Islet precursor cell (in vitro differentiated cells): ENCODE data around the gene IL19.

Experiments used
- DNase-seq: peaks from one replicate; pipeline ENCODE4 v3.0.0-alpha.2; 2018

IL19 gene

DNA sequence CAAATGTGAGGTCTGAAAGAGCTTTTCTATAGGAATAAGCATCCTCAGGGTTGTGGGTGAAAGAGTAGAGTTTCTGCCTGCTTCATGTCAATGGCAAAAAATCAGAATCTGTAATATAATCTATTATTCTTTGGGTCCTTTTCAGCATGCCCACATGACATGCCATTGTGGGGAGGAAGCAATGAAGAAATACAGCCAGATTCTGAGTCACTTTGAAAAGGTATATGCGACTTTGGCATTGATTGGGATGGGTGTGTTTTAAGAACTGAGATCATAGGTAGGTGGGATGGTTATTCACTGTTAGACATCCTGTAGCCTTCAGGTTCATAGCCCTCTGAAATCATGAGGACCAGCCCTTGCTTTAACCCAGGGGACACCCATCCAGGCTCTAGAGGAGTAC, 96.7 kb downstream of the IL19 start:
- no peak for DNase-seq

DNA sequence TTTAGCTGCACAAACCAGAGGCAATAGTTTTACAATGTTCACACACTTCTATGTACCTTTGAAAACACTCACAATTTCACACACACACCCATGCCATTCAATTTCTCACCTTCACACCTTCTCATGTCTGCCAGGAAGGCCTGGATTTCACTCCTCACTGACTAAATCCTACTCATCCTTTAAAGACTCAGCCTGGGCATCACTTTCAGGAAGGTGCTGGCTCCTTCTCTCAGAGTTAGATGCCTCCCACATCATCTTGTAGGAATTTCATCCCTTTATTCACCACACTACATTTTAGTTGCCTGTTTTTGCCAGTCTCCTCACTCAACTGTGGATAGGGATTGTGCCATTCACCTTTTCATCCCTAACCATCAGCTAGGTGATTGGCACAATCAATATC, 97.1 kb downstream of the IL19 start:
- no peak for DNase-seq

GRCh38 chr1:206868264-206868663, 97.7 kb downstream of the IL19 start:
- no peak for DNase-seq

DNA sequence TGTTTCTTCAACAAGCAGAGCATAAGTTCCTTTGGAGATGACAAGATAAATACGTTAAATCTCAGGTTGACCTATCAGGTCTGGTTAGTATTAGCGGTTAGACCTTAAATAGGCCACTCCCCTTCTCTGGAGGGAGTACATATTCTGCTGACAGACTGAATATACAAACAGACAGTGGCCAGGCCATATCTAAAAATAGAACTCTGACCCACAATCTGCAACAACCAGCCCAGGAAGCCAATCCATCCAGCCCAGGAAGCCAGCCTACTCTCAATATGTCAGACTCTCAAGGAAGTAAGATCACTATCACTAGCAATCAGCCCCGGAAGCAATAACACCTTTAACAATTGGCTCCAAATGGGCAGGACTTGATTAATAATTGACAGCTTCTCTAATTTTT, 101.6 kb downstream of the IL19 start:
- DNase-seq: no peak

GRCh38 chr1:206873603-206874188, 103.1 kb downstream of the IL19 start:
- DNase-seq: no peak

- no peak for DNase-seq
Observed at GRCh38 chr1:206875752-206876377, 105.3 kb downstream of the IL19 start.

DNA sequence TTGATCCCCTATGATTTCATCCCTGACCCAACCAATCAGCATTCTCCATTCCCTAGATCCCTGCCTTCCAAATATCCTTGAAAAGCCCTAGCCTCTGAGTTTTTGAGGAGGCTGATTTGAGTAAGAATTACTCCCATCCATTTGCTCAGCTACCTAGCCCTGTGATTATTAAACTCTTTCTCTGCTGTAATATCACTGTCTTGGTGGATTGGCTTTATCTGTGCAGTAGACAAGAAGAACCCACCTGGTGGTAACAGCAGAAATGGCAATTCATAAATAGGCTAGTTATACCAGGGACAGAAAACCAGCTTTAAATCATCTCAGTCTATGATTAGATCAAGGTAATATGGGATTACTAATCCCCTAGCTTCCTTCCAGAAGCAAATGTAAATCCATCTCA, 107.9 kb downstream of the IL19 start:
- no peak for DNase-seq

DNA sequence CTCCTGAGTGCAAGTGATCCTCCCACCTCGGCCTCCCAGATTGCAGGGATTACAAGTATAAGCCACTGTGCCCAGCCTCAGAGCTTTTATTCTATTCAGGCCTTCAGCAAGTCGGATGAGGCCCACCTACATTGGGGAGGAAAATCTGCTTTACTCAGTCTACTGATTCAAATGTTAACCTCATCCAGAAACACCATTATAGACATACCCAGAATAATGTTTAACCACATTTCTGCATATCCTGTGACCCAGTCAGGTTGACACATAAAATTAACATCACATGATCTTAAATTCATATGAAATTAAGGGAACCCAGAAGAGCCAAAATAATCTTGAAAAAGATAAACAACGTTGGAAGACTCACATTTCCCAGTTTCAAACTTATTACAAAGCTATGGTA, 109.7 kb downstream of the IL19 start:
- DNase-seq: no peak

GRCh38 chr1:206882555-206882954, 112.0 kb downstream of the IL19 start:
- DNase-seq: no peak

DNA sequence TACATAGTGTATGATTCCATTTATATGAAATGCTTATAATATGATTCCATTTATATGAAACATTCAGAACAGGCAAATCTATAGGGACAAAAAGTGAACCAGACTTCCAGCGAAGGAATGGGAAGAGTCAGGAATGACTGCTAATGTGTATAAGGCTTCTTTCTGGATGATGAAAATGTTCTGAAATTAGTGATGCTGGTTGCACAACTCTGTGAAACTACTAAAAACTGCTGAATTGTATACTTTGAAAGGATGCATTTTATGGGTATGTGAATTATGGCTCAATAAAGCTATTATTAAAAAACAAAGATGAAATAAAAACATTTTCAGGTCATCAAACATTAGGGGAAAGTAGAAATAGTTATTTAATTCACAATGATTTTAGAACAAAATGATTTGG, 112.6 kb downstream of the IL19 start:
- no peak for DNase-seq

- DNase-seq: no peak
Observed at GRCh38 chr1:206883876-206884275, 113.3 kb downstream of the IL19 start.

- DNase-seq: no peak
Observed at GRCh38 chr1:206885341-206886060, 114.9 kb downstream of the IL19 start.

DNA sequence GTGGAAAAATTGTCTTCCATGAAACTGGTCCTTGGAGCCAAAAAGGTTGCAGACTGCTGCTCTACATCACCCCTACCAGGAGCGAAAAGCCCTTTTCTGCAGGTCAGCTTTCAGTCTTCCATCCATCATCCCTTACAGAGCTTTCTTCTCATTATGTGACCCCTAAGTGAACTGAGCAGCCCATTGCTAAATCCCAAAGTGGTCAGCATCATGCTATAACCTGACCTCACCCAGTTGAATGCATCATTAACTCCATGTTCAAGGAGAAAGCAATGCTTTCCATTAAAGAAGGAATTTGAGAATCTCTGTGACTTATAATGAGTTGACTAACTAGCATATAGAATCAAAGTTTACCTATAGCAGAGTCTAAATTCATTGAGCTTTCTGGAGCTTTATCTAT, 116.3 kb downstream of the IL19 start:
- no peak for DNase-seq

- no peak for DNase-seq
Observed at GRCh38 chr1:206887701-206888100, 117.1 kb downstream of the IL19 start.

DNA sequence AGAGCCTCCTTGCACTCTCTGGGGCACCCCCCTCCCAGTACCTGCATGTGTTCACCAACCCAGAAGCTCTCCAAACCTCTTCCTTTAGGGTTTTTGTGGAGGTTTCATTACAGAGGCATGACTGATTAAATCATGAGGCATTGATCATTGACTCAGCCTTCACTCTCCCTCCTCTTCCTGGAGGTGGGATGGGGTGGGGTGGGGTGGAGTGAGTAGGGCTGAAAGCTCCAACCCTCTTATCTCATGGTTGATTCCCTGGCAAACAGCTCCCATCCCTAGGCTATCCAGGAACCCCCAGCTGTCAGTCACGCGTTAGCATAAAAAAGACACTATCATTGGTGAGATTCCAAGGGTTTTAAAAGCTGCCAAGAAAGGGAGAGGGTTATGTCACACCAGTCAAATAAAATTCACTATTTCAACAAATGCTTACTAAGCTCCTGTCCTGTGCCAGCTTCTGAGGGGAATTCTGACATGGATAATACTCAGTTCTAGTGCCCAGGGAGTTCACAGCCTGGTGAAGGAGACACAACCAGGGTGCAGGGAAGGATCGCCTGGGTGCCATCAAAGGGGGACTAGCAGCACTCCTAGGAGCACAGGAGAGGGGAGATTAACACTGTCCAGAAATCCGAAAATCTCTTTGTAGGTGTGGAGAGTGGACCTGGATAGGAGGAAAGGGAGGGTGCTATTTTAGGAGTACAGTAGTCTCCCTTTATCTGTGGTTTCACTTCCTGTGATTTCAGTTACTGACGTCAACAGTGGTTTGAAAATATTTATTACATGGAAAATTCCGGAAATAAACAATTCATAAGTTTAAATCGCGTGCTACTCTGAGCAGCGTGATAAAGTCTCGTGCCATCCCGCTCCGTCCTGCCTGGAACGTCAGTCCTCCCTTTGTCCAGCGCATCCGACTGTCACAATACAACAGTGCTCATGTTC, 119.8 kb downstream of the IL19 start:
- no peak for DNase-seq

DNA sequence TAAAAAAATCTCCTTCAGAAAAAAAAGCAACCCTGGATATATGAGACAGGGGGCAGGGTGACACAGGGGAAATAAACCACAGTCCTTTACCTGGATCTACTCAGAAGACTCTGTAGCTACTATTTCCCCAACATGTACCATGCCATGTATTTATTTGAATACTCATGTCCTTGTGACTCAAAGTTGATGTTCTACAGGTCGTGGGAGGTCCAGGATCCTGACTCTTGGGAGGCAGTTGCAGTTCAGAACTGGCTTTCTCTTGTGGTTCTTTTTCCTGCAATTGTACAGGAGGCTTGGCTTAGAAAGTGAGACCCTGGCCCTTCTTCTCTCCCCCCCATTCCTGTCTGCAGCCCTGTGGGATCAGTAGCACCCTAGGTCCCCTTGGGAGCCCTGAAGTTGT, 120.8 kb downstream of the IL19 start:
- DNase-seq: no peak
